ENCODE data around the gene EML6.
"Not testable (repeated sequence)": the region's sequence is repeated elsewhere in the genome, so short reads cannot be mapped to it uniquely, and the experiment has no call there.

The EML6 gene

DNA sequence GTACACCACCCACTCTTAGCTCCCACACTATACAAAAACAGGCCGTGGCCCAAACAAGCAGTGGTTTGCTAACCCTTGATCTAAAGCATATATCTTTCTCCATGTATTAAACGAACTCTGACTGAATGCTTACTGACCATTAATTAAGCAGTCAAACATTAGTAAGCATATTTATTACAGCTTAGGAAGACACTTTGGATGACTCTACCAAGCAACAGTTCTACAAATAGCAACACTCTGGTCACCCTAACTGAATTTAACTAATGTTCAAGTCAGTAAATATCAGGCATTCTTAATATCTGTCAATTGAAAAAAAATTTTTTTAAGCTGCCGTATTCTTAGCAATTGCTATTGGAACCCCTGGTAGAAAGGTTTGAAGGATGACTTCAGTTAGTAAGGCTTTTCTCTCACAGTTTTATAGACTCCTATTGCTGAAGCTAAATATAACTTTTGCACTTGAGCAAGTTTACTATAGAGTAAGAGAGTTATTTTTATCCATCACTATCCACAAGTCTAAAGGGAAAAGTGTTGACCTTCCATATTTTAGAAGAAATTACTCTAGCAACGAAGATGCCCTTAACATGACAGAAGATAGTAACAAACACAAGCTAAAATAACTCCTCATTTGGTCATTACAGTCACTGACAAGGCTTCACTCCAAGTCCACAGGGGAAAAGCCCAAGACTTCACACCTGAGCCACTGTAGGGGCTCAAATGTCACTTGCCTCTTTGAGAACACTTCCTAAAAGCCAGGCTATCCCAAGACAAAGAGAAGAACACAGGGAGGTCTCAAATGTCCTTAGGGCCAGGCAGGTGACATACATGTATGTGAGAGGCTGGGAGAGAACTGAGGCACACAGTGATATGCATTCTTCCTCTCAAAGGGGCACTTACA is 252.4 kb downstream of the EML6 start:
- peak overlapping the region; percentile 58 for H3K4me2 ChIP-seq
- H3K4me1 ChIP-seq, result peaks cover 41% of the 10 kb centered on the region
- H3K9ac ChIP-seq, result no peak overlapping the region
- no peak for TF ChIP-seq Cebpa-rat (IDR thresholded peaks at IDR 0.05)
- H3K27ac ChIP-seq, result no peak overlapping the region; the same call in none of the 2 replicates
- peaks cover 100% of the 10 kb centered on the region for H4K20me1 ChIP-seq
- H3K9me3 ChIP-seq, result no peaks in the 10 kb centered on the region
- no peak overlapping the region for H3K4me3 ChIP-seq
- H3K27me3 ChIP-seq, result no peaks in the 10 kb centered on the region
- peaks cover 78% of the 10 kb centered on the region for H3K36me3 ChIP-seq

DNA sequence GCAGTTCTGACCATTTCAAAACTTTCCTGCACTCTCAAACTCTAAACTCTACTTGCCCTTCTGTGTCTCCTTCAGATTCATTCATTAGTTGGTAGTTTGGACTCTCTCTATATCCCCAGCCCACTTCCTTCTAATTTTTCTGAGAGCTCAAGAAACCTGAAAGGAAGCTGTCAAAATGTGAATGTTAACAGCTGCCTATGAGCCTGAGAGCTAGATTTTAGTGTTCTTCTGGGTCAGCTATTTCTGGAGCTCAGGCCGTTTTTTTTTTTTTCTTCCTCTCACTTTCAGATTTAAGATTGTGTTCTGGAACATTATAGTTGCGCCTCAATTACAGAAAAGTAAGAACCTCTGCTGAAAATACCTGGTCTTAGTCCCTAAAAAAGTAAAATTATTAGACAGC is 253.7 kb downstream of the EML6 start:
- Histone ChIP-seq H3K9ac (peak overlapping the region; percentile 31; the same call in 1 of the 2 replicates), H3K9me3 (no peaks in the 10 kb centered on the region), H3K4me3 (no peak overlapping the region), H3K4me1 (peaks cover 41% of the 10 kb centered on the region), H3K4me2 (peak overlapping the region; percentile 58), H4K20me1 (peaks cover 100% of the 10 kb centered on the region), H3K27me3 (no peaks in the 10 kb centered on the region), H3K27ac (0 out of 2 replicates have a peak overlapping the region, but pooled peaks have one; percentile 2), H3K36me3 (peaks cover 78% of the 10 kb centered on the region)
- no peak for TF ChIP-seq Cebpa-rat (IDR thresholded peaks at IDR 0.05)

GRCh38 chr2:54979321-54980044 is 256.0 kb downstream of the EML6 start:
- Histone ChIP-seq H3K9me3 (no peaks in the 10 kb centered on the region), H3K27ac (no peak overlapping the region), H4K20me1 (peaks cover 100% of the 10 kb centered on the region), H3K27me3 (no peaks in the 10 kb centered on the region), H3K9ac (no peak overlapping the region), H3K4me1 (peaks cover 41% of the 10 kb centered on the region), H3K36me3 (peaks cover 78% of the 10 kb centered on the region), H3K4me3 (no peak overlapping the region), H3K4me2 (no peak overlapping the region; the same call in 1 of the 2 replicates)
- TF ChIP-seq Cebpa-rat (IDR thresholded peaks at IDR 0.05), result no peak

DNA sequence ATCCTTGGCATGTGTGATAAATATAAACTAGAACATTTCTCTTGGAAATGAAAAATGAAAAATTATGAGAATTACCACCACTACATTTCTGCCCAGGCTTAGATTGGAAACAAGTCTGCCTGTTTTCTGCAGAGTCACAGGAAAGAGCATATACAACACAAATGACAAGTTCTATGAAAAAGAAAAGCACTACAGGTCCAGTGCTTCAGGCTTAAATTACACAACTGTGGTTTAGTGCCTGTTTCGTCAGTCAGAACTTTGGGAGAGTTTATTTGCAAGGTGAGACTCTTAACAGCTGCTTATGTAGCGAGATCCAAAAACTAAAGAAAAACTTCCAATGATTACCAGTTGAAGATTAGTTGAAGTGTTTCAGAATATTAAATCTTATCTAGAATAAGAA is 257.9 kb downstream of the EML6 start:
- H3K27ac ChIP-seq, result no peak overlapping the region
- H3K4me1 ChIP-seq, result peaks cover 31% of the 10 kb centered on the region
- peaks cover 78% of the 10 kb centered on the region for H3K36me3 ChIP-seq
- H3K9ac ChIP-seq, result no peak overlapping the region
- H3K4me3 ChIP-seq, result no peak overlapping the region
- no peak overlapping the region for H3K4me2 ChIP-seq
- peaks cover 100% of the 10 kb centered on the region for H4K20me1 ChIP-seq
- H3K9me3 ChIP-seq, result no peaks in the 10 kb centered on the region
- no peaks in the 10 kb centered on the region for H3K27me3 ChIP-seq
- TF ChIP-seq Cebpa-rat (IDR thresholded peaks at IDR 0.05), result no peak

DNA sequence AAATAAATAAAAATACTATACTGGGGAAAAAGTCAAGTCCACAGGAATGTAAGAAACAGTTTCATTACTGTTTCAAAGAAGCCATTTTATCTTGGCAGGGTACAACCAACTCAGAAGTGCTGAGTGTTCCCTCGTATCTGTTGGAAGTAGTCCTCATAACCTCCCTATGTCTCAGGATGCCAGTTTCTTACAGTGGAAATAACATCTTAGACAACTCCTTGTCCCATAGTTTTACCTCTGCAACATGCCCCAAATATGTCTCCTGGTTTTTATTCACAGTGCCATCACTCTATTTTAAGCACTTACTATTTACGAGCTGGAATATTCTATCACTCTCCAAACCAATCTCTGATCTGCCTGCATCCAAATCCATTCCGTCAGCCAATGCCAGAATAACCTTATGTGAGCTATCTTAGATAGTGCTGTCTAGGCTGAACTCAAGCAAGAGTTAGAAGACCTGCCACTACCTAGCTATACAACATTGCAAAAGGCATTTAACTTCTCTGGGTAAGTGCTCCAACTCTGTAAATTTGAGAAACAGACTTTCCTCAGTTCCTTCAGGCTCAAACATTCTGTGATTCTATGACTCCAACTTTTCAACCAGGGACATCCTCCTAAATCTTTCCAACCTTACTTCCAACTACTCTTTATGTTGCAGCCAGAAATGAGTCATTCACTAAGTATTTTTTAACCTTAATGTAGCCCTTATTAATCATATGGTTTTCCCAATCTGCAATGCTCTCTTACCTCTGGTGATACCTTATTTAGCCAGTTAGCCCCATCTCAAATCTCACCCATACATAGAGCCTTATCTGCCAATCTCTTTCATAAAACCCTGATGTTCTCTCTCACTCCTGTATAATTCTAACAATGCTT is 260.1 kb downstream of the EML6 start:
- no peak for TF ChIP-seq Cebpa-rat (IDR thresholded peaks at IDR 0.05)
- no peaks in the 10 kb centered on the region for H3K27me3 ChIP-seq
- peaks cover 83% of the 10 kb centered on the region for H3K36me3 ChIP-seq
- H4K20me1 ChIP-seq, result peaks cover 100% of the 10 kb centered on the region
- no peaks in the 10 kb centered on the region for H3K9me3 ChIP-seq
- no peak overlapping the region for H3K4me3 ChIP-seq
- H3K4me2 ChIP-seq, result no peak overlapping the region
- no peak overlapping the region for H3K27ac ChIP-seq
- peaks cover 10% of the 10 kb centered on the region for H3K4me1 ChIP-seq
- no peak overlapping the region for H3K9ac ChIP-seq

DNA sequence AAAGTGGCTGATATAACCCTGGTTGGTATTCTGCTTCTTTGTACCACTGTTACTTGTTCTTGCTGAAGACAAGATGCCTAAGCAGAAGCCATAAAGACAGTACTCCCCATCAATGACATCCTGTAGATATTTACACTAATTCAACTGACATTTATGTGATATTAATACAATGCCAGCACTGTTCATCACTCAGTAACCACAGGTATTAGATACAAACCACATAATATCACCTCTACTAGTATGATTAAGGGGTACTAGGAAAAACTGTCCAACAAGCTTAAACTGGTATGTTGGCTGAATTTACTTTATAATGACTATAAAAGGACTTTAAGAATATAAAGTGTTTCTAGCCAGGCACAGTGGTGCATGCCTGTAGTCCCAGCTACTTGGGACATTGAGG is 261.0 kb downstream of the EML6 start:
- Histone ChIP-seq H4K20me1 (peaks cover 100% of the 10 kb centered on the region), H3K27ac (no peak overlapping the region), H3K4me2 (no peak overlapping the region), H3K4me3 (no peak overlapping the region), H3K4me1 (peaks cover 3% of the 10 kb centered on the region), H3K27me3 (no peaks in the 10 kb centered on the region), H3K9me3 (no peaks in the 10 kb centered on the region), H3K36me3 (peaks cover 79% of the 10 kb centered on the region), H3K9ac (no peak overlapping the region)
- TF ChIP-seq Cebpa-rat (IDR thresholded peaks at IDR 0.05), result no peak

- Histone ChIP-seq H3K9ac (no peak overlapping the region), H3K4me1 (peaks cover 4% of the 10 kb centered on the region; the same call in 1 of the 2 replicates), H3K36me3 (peaks cover 69% of the 10 kb centered on the region), H3K4me3 (no peak overlapping the region), H3K4me2 (no peak overlapping the region), H3K9me3 (no peaks in the 10 kb centered on the region), H4K20me1 (peaks cover 100% of the 10 kb centered on the region), H3K27me3 (no peaks in the 10 kb centered on the region), H3K27ac (no peak overlapping the region)
- no peak for TF ChIP-seq Cebpa-rat (IDR thresholded peaks at IDR 0.05)
Observed at GRCh38 chr2:54986264-54986663, 262.8 kb downstream of the EML6 start.

GRCh38 chr2:54988612-54989011 is 265.1 kb downstream of the EML6 start:
- Histone ChIP-seq H3K9ac (no peak overlapping the region), H3K36me3 (peaks cover 57% of the 10 kb centered on the region), H3K4me3 (no peak overlapping the region), H4K20me1 (peaks cover 100% of the 10 kb centered on the region), H3K9me3 (no peaks in the 10 kb centered on the region), H3K27me3 (no peaks in the 10 kb centered on the region), H3K4me1 (peaks cover 4% of the 10 kb centered on the region; the same call in 1 of the 2 replicates), H3K27ac (no peak overlapping the region), H3K4me2 (no peak overlapping the region)
- no peak for TF ChIP-seq Cebpa-rat (IDR thresholded peaks at IDR 0.05)

DNA sequence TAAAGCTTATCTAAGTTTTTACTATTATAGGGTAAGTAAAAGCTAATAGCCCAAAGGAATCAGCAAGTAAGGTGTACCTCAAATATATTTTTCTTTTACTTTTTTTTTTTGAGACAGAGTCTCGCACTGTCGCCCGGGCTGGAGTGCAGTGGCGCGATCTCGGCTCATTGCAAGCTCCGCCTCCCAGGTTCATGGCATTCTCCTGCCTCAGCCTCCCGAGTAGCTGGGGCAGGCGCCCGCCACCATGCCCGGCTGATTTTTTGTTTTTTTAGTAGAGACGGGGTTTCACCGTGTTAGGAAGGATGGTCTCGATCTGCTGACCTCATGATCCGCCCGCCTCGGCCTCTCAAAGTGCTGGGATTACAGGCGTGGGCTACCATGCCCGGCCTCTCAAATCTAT is 267.2 kb downstream of the EML6 start:
- peaks cover 51% of the 10 kb centered on the region for H3K36me3 ChIP-seq
- H3K4me1 ChIP-seq, H3K27ac ChIP-seq, H3K4me3 ChIP-seq, H3K9ac ChIP-seq, H3K9me3 ChIP-seq, H3K4me2 ChIP-seq, H3K27me3 ChIP-seq: not testable (repeated sequence)
- H4K20me1 ChIP-seq, result peaks cover 100% of the 10 kb centered on the region

Measured in BLaER1 (cell line).